GM18511 (cell line): ENCODE measurements around the gene RXRA.

Experiments
- ATAC-seq: cut with Tn5 transposase; IDR thresholded peaks from one replicate; pipeline ENCODE4 v1.9.1; 2021; ENCODE audit warnings: mild to moderate bottlenecking, moderate library complexity; ENCODE audit not compliant: unreplicated experiment

The RXRA gene

DNA sequence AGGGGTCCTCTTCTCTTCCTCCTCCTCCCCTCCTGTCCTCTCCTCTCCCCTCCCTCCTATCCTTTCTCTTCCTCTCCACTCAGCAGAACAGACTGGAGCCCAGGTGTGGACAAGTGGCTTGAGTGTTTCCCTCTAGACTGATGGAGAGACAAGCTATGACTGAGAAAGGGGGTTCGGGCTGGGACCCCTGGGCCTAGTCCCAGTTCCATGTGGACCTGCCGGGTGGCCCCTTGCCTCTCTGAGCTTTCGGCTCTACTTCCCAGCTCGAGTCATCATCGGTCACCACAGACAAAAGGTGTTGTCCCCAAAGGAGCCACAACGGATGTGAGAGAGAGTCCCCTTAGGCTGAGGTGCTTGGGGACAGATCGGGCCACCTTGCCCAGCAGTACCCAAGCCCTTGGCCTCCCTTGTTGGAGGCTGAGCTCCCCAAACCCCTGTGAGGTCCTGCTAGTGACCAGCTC, 3.4 kb upstream of the RXRA start:
- no peak for ATAC-seq

- no peak for ATAC-seq
These were observed 2.4 kb upstream of the RXRA start for GRCh38 chr9:134323741-134324358.

DNA sequence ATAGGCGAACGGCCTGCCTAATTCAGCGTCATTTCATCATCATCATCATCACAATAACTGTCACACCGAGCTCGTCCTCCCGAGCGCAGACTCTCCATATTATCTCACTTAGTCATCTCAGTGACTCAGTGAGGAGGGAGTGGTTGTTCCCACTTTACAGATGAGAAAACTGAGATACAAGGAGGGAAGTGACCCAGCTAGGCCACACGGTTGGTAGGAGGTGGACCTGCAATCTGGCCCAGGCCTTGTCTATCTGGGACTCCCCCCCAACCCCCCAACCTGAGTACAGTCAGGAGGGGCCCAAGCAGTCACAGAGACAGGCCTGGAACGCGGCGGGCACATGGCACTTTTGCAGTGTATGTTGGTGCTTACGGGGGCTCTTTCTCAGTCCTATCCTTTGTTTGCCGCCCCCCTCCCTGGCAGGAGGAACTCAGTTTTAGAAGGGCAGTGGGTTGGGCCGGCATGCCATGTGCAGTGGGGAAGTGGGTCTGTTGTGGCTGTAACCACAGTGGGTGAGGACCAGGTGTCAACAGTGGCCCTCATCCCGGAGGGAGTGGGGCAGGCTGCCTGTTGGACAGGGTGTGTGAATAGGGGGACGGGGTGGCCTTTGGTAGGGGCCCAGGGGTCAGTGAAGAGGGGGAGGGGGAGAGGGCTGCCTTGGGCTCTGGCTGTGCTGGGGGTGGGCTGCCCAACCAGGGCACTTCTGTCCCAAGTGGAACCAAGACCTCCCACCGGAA, 1.7 kb upstream of the RXRA start:
- ATAC-seq: no peak

DNA sequence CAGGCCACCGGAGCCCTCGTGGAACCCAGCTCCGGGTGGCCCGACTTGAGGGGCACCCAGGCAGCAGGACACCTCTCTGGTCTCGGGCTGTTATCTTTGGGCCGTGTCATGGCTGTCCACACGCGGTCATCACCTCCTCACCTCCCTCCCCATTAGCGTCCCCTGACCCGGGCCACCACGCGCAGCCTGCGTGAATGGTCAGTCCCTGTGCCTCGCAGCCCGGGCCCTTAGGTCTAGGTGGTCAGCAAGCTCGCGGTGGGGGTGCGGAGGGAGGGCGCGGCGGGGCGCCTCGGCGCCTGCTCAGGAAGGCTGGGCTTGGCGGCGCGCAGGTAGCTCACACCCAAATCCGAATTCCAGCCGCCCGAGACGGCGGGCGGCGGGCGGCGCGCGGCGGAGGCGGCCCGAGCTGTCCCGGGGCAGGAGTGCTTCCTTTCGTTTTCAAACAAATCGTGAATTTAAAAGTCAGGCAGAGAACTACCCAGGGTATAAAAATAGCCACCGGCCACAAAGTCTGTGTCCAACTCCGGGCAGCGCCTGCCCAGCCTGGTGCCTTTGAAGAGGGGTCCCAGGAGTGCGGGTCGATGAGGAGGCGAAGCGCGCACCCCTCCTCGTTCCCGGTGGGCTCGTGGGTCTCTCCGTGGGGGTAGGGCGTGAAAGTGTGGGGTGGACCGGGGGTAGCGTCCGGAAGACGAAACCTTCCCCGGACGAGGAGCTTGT, 1.0 kb upstream of the RXRA start:
- no peak for ATAC-seq

DNA sequence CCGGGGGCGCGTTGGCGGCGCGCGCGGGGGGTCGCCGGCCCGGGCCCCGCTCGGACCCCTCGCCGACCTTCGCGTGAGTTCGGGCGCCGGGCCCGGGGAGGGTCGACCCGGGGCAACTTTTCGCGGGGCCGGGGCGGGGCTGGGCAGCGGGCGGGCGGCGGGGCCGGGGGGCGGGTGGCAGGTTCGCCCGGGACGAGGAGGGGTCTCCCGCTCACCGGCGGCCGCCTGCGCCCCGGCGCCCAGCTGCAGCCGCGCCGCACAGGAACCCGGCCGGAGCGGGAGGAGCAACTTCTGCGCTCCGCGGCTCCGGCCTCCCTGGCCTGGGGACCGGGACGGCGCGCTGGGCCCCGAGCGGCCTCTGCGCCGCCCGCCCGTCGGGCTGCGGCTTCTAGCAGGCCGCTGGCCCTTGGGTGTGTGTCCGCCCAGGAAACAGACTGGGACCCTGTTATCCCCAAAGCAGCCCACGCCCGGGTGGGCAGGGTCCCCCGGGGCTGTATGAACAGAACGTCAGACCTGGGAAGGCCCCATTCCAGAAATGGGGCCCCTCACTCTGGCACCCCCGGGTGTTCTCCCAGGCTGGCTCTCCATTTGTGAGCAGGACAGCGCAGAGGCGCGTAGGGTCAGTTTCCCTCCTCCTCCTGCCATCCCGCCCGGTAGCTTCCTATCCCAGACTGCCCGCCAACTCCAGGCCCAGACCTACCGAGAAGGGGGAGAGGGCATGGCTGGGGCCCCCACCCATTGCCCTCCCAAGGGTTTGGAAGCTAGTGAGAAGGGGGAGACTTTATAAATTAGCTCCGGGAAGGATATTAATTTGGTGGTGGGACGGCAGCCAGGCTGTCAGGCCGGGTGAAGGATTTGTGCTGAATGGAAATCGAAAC, 708 bp downstream of the RXRA start:
- ATAC-seq: no peak

DNA sequence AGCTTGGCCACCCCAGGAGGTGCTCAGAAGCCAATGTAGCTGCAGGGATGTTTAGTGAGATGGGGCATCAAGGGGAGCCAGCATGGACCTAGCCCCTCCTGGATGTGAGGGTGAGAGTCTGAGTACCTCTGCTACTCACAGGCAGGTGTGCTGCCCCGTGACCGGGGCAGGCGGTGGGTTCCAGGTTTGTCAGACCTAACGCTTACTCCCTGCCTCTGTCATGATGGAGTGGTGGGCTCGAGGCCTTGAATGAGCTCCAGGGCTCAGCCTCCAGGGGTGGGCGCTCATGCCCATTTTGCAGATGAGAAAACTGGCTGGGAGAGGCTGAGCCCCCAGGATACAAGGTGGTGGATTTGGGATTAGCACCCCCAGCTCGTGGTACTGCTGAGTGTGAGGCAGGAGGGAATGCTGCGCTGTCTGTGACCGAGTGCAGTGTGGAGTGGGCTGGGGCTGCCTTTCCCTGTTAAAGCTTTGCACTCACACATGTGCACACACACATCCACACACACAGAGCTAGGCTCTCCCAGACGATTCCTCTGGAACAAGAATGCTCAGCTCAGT, 1.5 kb downstream of the RXRA start:
- ATAC-seq: no peak

DNA sequence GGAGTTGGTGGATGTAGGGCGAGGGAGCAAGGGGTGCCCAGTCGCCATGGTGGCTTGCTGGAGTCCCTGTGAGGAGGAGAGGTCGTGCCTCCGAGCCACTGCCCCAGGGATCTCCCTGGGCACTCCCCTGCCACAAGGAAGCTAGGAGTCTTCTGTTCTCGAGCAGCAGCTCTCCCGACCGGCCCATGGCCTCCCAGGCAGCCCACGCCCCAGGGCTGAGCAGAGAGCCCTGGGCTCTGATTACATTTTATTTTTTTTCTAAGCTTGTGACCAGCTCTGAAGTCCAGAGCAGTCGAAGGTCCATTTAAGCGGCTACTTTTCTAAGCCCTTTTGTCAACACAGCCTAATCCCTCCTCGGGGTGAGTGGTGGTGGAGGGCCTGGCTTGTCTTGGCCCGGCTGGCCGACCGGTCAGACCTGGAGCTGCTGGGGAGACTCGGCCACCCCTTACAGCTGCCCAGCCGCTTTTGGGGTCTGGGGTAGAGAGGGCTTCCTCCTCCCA, 2.1 kb downstream of the RXRA start:
- ATAC-seq: no peak

DNA sequence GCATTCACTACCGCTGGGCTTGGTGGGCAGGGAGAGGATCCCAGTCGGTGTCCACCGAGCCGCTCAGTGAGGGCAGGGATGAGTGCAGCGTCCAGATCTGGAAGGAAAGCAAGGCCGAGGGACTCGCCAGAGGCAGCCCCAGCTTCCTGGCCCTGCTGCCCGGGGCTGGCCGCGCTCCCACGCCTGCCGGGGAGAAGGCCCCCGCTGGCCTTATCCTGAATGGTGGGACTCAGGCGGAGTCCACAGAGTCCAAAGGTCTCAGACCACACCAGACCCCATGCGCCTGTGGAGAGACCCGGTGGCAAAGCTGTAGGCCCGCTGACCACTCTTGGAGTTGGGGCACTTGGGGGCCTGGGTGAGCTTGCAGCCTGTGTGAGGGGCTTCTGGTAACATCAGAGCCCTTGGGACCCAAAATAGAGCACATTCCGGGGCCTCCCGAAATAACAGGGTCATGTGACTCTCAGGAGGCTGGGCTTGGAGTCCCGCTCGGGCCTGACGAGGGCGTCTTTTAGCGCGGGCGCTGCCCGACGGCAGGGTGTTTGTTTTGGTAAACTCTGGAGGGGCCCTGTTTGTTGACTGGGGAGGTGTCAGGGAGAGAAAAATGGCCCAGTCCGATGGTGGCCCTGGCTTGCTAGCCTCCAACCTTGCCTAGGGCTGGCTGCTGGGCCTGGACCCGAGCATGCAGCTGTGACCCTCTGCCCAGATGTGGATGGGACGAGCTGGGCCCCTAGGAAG, 2.8 kb downstream of the RXRA start:
- no peak for ATAC-seq

DNA sequence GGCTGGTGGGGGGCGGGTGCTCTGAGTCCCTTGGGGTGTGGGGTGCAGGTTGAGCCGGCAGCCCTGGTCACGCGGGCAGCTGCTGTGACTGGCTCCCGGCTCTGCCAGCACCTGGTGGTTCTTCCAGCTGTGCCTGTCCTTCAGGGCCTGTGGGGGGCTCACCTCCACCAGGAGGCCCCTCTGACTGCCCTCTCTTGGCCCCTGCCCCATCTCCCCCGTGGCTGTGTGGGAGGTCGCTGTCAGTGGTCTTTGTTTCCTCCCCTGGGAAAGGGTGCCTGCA, 3.3 kb downstream of the RXRA start:
- ATAC-seq: no peak

DNA sequence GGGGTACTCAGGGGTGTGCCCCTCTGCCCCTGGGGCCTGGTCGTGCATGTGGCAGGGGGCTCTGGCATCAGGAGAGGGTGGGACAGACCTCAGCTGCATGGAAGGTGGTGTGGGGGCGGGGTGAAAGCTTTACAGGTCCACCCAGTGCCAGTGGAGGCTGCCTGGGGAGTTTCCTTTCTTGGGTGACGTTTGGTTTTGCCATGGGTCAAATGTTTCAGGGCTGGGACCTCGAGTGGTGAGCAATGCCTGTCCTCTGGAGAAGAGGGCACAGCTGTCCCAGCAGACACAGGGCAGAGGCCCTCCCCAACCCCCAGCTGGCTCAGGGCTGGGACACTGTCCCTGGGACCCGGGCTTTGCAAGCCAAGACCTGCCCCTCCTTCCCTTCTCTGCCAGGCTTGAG, 3.6 kb downstream of the RXRA start:
- no peak for ATAC-seq

DNA sequence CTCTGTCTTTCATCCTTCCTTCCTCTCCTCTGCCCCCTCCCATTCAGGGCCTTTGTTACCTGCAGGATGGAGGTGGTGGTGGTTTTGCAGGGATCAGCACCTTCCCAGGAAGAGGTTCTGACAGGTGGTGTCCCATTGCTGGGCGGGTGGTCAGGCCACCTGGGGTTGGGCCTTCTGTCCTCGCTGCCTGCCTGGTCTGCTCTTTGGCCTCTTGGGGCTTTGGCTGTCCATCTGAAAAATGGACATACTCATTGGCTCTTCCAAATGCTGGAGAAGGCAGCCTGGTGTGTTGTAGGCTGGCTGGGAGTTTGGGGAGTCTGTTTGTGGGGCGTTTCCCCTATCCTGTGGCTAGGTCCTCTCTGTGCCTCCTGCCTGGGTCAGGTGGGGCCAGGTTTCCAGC, 4.3 kb downstream of the RXRA start:
- no peak for ATAC-seq

GRCh38 chr9:134331186-134332025, 5.2 kb downstream of the RXRA start:
- ATAC-seq: no peak

- no peak for ATAC-seq
These were observed 6.0 kb downstream of the RXRA start for GRCh38 chr9:134332266-134332665.

- ATAC-seq: no peak
These were observed 6.6 kb downstream of the RXRA start for GRCh38 chr9:134332841-134333233.

GRCh38 chr9:134333234-134333873, 7.1 kb downstream of the RXRA start:
- ATAC-seq: no peak

DNA sequence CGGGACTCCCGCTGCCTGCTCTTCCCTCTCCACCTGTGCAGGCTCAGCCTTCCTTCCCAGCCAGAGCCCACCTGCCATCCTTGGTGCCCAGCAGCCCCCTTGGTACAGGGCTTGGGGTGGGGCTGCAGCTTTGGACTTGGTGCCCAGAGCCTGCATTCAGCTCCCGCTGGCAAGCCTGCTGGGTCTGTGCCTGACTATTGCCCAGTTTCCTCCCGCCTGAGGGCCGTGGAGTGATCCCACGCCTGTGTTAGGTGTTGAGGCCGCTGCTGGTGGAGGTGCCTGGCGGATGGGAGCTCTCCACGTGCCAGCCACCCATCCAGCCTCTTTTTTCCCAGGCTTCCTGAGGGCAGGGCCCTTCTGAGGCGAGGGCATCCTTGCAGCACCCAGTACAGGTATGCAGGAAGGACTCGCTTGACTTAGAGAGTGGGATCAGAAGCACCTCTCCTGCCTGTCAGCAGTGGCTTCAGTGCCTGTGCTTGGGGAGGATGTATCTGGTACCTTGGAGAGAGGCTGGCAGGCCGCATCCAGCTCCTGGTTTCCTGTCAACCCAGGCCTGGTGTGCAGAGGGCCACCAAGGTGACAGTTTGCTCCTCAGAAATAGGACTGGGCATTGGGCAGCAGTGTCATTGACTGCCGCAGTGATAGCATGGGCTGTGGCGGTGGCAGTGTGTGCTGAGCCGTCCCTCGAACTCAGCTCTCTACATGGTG, 7.8 kb downstream of the RXRA start:
- ATAC-seq: no peak

- ATAC-seq: no peak
These were observed 8.8 kb downstream of the RXRA start for GRCh38 chr9:134335061-134335460.
